RKO (cell line): ENCODE results near the gene ASF1B.

Experiments
- DNase-seq: peaks from one replicate; pipeline ENCODE4 v3.0.0-alpha.2; 2016; ENCODE audit warnings: low spot score

The ASF1B gene

GRCh38 chr19:14135985-14136508 lies 342 bp downstream of the ASF1B start:
- no peak for DNase-seq

GRCh38 chr19:14135355-14135754 lies 1.0 kb downstream of the ASF1B start:
- DNase-seq, result no peak

- DNase-seq, result no peak
Measured at GRCh38 chr19:14127929-14128509, 8.4 kb downstream of the ASF1B start.

GRCh38 chr19:14127176-14127575 lies 9.2 kb downstream of the ASF1B start:
- DNase-seq, result no peak

GRCh38 chr19:14122924-14123323 lies 13.5 kb downstream of the ASF1B start:
- DNase-seq, result no peak

GRCh38 chr19:14120497-14120780 lies 15.9 kb downstream of the ASF1B start:
- DNase-seq, result no peak

GRCh38 chr19:14119644-14120496 lies 16.5 kb downstream of the ASF1B start:
- DNase-seq, result no peak

GRCh38 chr19:14119146-14119545 lies 17.2 kb downstream of the ASF1B start:
- no peak for DNase-seq

- peak; percentile 69 for DNase-seq
Measured at GRCh38 chr19:14118165-14119051, 18.0 kb downstream of the ASF1B start.

GRCh38 chr19:14117668-14118164 lies 18.7 kb downstream of the ASF1B start, which contains the start of gene PRKACA:
Gene PRKACA, minus strand, starts transcription at chr19:14117762. Its CDS starts 215 bp downstream, at chr19:14117547.
- peak; percentile 99 for DNase-seq

- DNase-seq, result no peak
Measured at GRCh38 chr19:14116918-14117578, 19.3 kb downstream of the ASF1B start.

- no peak for DNase-seq
Measured at GRCh38 chr19:14116525-14116917, 19.9 kb downstream of the ASF1B start.

- DNase-seq, result no peak
Measured at GRCh38 chr19:14115756-14116155, 20.6 kb downstream of the ASF1B start.

GRCh38 chr19:14114854-14115253 lies 21.5 kb downstream of the ASF1B start:
- peak; percentile 55 for DNase-seq

- DNase-seq, result no peak
Measured at GRCh38 chr19:14114439-14114838, 21.9 kb downstream of the ASF1B start.

- peak; percentile 33 for DNase-seq
Measured at GRCh38 chr19:14113762-14114414, 22.5 kb downstream of the ASF1B start.

GRCh38 chr19:14112809-14113385 lies 23.5 kb downstream of the ASF1B start:
- no peak for DNase-seq

GRCh38 chr19:14112051-14112808 lies 24.2 kb downstream of the ASF1B start:
- no peak for DNase-seq

GRCh38 chr19:14111486-14111885 lies 24.9 kb downstream of the ASF1B start:
- DNase-seq, result no peak

GRCh38 chr19:14110650-14111049 lies 25.7 kb downstream of the ASF1B start:
- no peak for DNase-seq
